NCI-H1436 treated with DMSO at 0.1 percent for 48 hours (cell line): ENCODE data around the gene ARGFX.
"Not testable (repeated sequence)": the region's sequence is repeated elsewhere in the genome, so short reads cannot be mapped to it uniquely, and the experiment has no call there.

ENCODE experiments used
- DNase-seq: peaks from one replicate; lab custom pipeline; 2025; lab: John Stamatoyannopoulos, UW

The ARGFX gene

DNA sequence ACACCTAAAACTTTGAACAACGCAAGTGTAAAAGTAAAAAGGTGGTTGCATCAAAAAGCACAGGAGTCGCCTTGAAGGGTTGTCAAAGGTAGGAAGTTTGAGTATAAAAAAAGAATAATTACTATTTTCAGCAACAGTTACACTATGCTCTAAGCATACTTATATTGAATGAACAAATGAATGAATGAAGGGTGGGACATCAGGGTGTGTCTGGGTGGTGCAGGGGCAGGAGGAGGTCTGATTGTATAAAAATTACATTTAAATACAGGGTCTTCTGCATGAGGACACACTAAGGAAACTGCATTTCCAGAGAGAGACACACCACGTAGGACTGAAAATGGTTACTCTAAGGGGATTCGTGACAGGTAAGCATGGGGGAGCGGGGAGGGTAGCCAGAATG lies at the start of gene ARGFX:
ARGFX (plus strand) TSS at position 301 of the 400 bp plus-strand sequence. CDS start 2,765 bp downstream, outside the sequence.
- no peak for DNase-seq

DNA sequence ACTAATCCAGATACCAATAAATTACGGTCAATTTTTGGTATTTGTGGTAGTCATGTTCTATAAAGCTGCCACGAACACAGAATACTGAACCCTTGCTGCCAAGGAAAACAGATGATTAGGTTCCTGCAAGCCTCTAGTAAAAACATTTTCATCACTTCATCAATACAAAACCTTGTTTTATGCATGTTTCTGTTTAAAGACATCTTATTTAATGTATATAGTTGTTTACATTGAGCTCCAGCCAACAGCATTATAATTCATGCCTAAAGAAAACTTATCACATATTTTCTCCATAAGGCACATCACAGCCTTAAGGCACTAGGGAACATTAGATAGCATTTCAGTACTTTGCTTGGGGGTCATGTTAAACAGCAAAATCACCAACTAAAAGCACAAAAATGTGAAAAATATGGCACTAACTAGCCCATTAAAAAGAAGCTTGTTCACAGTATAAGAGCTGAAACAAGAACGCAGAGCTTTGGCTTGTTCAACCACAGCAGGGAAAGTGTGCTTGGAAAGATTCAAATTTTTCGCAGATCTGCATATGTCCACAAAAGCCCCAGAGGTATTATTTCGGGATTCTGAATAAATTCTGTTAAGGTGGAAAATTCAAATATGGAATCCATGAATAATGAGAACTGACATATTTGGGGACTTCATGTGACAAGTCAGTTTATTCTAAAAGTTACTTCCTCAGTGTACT lies 49.6 kb upstream of the ARGFX start:
- no peak for DNase-seq

DNA sequence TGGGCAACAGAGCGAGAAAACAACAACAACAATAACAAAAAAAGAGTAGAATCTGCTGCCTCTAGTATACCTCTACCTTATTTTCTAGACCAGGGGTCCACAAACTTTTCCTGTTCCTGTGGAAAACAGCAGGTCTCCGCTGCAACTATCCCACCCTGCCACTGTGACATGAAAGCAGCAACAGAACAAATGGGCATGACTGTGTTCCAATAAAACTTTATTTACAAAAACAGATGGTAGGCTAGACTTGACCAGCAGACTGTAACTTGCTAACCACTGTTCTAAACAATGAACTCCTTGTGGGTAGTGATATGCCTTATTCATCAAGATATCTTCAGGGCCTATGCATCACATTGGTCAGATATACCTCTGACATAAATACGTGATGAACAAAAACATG lies 47.2 kb upstream of the ARGFX start:
- no peak for DNase-seq

DNA sequence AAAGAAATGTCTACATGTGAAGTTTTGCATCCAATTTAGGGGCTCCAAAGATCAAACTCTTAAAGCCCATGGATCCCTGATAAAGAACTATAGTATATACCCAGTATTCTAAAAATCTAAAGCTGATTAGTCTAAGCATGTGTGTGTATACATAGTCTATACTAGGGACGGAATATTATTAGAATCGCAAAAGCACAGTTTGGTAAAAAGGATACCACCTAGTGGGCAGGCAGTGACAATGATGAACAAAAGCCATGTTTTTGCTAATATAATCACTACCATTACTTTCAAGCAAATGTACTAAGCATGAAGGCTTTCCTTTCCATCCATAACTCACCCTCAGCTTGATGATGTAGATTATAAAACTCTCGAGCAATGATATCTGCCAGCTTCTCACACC lies 38.4 kb upstream of the ARGFX start:
- no peak for DNase-seq

DNA sequence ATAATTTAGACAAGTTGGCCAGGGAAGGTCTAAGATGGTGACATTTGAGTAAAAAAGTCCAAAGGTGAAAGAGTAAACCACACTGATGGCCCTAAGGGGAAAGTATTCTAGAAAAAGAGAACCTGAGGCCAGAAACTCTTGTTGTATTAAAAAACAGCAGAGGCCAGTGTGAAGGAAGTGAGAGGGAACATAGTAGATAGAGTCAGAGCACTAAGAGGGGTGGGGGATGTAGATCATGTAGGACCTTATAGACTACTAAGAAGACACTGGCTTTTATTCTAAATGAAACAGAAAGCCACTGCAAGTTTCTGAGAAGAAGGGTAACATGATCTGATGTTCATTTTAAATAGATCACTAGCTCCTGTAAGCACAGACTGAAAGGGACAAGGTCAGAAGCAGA lies 36.5 kb upstream of the ARGFX start:
- no peak for DNase-seq

DNA sequence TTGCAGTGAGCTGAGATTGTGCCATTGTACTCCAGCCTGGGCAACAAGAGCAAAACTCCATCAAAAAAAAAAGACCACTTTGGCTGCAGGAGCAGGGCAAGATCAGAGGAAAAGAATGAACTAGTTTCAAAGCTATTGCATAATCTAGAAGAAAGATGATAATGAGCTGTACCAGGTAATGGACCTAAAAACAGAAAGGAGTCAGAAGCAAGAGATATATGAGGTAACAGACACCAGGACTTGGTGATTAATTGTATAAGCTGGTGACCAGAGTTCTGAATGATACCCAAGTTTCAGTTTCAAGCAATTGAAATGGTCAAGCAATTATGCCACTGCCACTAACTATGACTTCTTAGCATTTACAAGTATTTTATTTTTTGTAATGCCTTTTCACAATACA lies 24.8 kb upstream of the ARGFX start:
- DNase-seq: no peak

DNA sequence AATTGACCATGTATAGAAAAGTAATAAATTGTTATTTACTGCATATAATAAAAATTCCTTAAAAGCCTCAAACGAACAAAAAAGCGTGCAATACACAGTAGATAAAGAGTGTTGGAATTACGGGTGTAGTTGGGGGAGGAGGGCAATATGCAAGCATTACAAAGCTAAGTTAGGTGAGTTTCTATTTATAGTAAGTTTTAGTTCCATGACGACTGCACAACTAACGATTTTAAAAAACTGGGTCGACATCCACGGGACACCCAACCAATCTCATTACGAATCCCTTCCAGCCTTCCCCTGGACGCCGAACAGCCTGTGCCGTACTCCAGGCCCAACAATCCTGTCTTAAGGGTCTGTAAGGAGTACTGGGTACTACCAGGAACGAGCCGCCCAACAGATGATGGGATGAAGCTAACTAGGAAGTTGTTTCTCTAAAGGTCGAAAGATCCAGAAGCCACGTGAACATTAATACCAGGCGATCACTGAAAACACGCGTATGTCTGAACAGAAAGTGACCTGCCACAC lies 22.6 kb upstream of the ARGFX start:
- no peak for DNase-seq

DNA sequence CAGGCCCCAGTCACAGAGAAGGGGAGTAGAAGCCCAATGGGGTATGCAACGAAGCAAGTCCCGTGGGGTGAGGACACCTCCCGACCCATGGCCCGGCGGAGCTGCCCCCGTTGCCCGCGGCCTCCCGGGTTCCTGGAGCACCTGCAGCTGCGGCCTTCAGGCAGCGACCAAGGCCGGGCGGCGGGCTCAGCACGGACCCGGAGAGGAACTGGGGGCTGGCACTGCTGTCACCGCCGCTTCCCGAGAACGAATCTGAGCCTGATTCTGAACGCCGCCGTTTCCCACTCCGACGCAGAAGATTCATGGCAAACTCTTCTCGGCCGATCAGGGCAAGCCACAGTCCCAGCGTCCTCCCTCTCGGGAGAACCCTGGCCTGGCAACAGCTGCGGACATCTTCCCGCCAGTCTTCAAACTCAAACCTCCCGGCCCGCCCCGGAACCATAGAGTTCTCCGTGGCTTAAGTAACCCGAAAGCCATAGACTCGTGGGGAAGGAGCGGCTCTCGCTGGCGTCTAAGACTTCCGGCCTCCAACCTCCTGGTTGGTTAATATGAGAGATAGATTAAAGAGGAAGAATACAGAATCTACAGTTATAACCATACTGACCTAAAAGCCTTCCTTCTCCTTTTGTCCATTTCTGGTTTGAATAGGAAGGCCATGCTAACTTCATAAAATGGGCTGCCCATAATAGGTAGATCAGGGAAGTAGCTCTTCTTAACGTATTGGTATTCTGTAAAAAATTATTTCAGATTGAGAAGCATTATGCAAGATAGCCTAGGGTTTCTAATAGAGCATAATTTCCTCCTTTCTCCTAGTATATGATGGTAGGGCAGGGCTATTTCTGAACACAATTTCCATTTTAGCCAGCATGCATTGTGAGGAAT lies 21.9 kb upstream of the ARGFX start, which contains the start of gene POLQ:
POLQ (minus strand) TSS at position 415 of the 882 bp plus-strand sequence; CDS start at position 304, 111 bp downstream.
- peak; percentile 86 for DNase-seq

DNA sequence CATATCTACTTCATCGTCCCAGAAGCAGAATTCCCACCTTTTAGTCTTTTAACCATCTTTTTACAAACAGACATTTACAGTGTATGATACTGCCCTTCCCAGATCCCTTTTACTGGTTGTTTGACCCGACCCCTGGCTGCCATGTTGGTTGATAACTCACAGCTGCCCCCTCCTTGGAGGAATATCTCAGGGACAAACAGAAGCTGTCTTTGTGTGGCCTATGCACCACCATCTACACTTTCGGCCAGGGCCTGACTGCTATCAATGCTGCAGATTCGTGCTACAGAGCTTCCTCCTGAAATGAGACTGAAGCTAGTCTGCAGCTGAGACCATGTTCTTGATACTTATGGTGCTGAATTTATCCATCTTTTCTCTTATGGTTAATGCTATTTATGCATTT lies 15.4 kb upstream of the ARGFX start:
- no peak for DNase-seq

DNA sequence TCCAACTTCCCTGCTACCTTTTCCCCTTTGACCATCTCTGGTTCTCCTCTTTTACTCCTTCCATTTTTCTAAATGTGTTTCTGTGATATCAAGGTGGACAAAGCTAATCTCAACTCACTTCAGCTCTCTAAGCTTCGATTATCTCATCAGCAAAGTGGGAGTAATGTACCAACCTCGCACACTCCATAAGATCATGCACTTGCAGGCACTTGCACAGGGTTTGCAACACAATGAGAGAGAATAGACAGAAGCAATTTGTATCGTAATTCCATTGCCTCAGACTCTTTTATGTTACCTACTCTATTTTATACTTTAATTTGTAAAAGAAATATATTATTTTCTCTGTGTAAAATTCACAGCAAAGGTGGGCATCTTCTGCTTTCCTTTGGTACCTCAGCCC lies 15.0 kb upstream of the ARGFX start:
- DNase-seq: no peak

DNA sequence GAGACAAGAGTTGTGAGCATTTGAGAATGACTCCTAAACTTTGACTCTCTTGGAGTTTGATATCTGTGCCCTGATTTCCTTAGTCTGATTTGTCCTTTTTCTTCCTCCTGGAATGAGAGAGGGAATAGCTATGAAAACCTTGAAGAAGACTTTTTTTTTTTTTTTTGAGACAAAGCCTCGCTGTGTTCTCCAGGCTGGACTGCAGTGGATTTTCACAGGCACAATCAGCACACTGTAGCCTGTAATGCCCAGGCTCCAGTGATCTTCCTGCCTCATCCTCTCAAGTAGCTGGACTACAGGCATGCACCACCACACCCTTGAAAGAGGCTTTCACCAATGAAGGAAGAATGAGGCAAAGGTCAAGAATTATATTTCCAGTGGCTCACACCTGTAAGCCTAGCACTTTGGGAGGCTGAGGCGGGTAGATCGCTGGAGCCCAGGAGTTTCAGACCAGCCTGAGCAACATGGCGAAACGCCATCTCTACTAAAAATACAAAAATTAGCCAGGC lies 10.3 kb upstream of the ARGFX start:
- no peak for DNase-seq

DNA sequence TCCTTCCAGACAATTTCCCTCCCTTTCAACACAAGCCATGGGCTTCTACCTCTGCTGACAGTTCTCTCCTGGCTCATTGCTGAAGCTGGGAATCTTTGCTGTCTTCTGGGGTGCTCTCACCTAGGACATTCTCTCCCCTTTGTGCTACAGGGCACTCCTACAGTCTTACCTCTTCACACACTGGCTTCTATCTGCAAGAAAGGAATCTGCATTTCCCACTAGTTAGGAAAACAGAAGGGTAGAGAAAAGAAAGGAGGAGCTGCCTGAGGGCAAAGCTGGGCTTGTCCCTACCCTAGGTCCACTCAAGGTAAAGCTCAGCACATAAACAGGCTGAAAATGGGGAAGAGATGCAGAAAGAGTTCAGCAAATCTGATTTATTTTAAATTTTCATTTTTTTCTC lies 5.6 kb upstream of the ARGFX start:
- no peak for DNase-seq

DNA sequence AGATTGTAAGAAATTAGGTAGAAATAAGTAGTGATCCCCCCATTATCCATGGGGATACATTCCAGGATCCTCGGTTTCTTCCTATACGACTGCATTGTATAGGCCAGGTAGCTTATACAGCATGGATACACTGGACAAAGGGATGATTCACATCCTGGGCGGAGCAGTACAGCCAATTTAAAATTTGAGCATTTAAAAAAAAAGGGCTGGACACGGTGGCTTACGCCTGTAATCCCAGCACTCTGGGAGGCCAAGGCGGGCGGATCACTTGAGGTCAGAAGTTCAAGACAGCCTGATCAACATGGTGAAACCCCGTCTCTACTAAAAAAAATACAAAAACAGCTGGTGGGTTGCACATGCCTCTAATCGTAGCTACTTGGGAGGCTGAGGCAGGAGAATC lies 976 bp upstream of the ARGFX start:
- DNase-seq: no peak

DNA sequence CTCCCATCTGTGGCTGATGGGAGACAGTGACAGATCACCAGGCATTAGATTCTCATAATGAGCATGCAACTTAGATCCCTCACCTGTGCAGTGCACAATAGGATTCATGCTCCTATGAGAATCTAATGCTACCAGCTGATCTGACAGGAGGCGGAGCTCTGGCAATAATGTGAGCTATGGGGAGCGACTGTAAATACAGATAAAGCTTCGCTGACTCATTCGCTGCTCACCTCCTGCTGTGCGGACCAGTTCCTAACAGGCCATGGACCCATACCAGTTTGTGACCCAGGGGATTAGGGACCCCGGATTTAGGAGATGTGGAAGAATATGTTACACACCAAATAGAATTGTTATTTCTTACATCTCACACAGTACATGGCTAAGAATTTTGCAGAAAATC lies 6.7 kb downstream of the ARGFX start:
- no peak for DNase-seq

DNA sequence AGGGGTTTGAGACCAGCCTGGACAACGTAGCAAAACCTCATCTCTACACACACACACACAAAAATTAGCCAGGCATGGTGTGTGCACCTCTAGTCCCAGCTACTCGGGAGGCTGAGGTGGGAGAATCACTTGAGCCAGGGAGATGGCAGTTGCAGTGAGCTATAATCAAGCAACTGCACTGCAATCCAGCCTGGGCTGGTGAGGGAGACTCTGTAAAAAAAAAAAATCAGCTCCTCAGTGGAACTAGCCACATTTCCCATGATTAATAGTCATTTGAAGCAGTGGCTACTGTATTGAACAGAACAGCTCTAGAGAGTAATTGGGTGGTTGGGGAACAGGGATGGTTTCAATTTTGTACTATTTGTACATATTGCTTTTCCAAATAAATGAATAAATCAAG lies 13.9 kb downstream of the ARGFX start:
- DNase-seq: no peak

DNA sequence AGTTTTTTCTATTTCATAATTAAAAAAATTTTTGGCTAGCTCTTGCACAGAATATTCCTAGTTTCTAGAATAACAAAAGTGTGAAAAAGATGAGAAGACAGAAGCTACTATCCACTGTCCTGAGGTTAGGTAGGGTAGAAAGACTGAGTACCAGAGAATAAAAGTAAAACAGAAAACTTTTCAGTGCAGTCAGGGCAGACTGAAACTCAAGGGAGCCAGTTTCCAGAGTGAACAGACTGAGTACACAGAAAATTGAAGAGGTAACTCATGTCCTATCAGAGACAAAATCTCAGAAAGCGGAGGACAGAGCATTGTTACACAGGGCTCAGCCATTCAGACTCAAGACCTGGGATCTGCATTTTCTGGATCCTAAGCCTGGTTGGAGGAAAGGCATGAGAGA lies 16.7 kb downstream of the ARGFX start:
- no peak for DNase-seq

DNA sequence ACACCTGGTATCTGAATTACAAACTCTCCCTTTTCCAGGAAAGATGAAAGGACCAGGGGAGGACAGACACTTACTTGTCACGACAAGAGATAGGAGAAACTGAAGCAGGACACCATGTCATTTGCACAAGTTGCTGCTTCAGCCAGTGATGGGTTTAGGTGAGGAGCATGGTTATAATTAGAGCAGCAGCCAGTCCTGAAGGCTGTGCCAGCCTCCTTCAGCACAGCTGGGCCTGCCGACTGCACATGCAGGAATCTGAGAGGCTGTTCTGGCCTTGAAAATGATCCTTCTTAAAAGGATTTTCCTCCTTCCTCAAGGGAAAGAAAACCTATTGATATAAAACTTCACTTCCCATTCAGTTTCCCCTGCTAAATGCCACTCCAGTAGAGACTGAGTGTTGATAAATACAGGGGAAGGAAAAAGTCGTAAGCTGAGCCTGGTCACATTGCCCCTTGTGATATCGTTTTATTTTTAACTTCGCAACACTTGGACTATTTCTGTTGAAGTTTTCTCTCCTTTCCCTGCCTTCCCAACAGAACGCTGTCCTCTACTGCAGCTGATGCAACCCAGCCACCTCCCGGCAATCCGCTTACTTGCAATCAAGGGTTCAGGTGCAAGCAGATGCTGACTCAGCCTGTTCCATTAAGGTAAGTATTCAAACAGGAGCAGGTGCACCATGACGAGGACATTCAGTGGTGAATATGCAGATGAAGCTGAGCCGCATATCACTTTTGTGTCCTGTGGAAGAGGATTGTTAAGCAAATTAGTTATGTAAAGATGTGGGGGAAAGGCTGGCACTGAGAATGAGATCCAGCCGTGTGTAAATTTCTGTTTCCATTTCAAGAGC lies 25.3 kb downstream of the ARGFX start, which contains the start of gene FBXO40:
FBXO40 (plus strand) TSS at position 524 of the 847 bp plus-strand sequence. CDS start 27,197 bp downstream, outside the sequence.
- DNase-seq: peak; percentile 93

DNA sequence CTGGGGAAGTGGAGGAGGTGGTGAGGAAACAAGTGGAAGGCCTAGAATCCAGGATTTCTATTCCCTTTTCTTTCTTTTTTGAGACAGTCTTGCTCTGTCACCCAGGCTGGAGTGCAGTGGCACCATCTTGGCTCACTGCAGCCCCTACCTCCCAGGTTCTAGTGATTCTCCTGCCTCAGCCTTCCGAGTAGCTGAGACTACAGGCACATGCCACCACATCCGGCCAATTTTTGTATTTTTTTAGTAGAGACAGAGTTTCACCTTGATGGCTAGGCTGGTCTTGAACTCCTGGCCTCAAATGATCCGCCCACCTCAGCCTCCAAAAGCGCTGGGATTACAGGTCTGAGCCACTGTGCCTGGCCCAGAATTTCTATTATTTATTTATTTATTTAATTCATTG lies 26.1 kb downstream of the ARGFX start:
- DNase-seq: not testable (repeated sequence)

DNA sequence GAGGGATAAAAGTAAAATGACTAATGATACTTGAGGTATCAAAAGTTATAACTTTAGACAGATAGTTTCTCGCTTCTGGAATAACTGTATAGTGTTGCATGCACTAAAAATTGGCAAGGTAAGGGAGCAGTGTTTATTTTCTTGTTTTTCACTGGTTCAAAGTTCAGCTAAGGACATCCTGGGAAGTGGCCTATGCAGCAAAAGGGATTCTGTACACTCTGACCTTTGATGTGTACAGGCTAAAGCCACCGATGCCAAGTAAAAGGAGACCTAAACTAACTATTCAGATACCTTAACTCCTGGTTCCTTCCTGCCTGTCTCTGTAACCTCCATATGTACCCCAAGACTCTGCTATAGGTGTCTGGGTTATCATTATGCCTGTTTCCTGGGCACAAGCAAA lies 27.1 kb downstream of the ARGFX start:
- no peak for DNase-seq

DNA sequence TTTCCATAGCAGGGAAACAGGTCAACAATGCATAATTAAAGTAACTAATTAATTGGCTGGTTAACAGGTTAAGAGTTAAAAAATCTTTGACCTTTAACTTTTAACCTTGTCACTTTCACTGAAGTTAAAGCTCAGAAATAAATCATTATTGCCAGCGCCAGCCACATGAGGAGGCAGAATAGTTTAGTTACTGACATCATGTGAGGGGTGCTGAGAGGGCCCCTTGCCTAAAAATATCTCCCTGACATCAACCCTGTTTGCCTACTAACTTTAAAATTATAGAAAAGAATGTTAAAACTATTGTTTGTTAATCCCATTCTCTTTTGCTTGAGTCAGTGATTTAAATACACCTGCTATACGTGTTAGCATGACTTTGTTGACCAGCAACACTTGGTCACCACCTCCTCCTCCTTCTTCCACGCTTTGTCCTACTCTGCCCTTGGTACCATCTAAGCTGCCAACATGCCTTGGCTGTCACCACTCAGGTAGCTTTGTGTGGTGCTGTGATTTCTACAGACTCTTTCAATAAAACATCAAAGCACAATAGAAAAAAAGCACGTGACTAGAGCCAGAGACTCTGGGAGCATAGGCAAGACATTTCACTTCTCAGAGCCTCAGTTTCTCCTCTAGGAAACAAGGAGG lies 28.1 kb downstream of the ARGFX start:
- no peak for DNase-seq

DNA sequence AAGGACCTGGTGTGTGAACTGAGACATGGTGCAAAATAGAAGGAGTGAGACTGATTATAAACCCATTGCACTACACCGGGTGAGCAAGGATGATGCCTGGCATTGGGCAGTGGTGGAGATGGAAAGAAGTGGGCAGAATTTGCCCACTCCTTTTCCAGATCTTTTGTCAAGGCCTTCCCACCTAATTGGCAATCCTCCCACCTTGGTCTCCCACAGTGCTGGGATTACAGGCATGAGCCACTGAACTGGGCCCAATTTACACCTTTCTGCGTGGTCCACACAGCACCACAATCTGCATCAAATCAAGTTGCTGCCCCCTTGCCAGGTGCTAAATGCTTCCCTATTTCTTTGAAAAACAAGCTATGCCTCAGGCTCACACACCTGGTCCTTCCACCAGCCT lies 30.8 kb downstream of the ARGFX start:
- no peak for DNase-seq
